A549 (cell line): ENCODE measurements around the gene PPIH. TPM values are rescaled to one million over a fixed set of nuclear protein-coding genes. Genes with fewer than 3 reads are reported as not detected.

Experiments
- ATAC-seq, 2 experiments: fragments of 200-7000 bp in 1 of 2; fragments of >200 bp in 1 of 2; cut with Nextera tagmentation in 1 of 2; cut with Tn5 transposase in 1 of 2; 3 replicates each; pipeline versions ENCODE4 v1.8.0 to v1.9.1; 2018 to 2020; ENCODE audit warnings: mild to moderate bottlenecking in 1 of 2, moderate library complexity in 1 of 2
- CTCF ChIA-PET: fragments of 300-600 bp; sonication (Branson Sonifier 250); formaldehyde crosslinking; extraction: SDS; loops from one replicate; lab custom pipeline; 2021; ENCODE audit warnings: antibody characterized with exemption, inconsistent platforms; lab: Yijun Ruan, JAX
- POLR2A ChIA-PET: fragments of 350-600 bp; formaldehyde crosslinking; extraction: SDS; loops from one replicate; lab custom pipeline; 2021; ENCODE audit warnings: antibody characterized with exemption, inconsistent platforms; lab: Yijun Ruan, JAX
- DNase-seq, 2 experiments: peaks; one replicate each; pipeline versions ENCODE4 v3.0.0 to v3.0.0-alpha.2; 2011 to 2016; ENCODE audit warnings: low read depth in 1 of 2, low spot score in 1 of 2
- FAIRE-seq: peaks from 2 replicates; lab custom pipeline; 2011; peaks lifted over from hg19 to GRCh38; lab: Jason Lieb, UNC
- H3K27ac ChIP-seq, 2 experiments: fragments of >200 bp; sonication (Bioruptor Twin); formaldehyde crosslinking; 3 replicates each; pipeline ENCODE4 v1.5.1; 2016 to 2017
- H3K4me1 ChIP-seq: fragments of >200 bp; sonication (Bioruptor Twin); formaldehyde crosslinking; 3 replicates; pipeline ENCODE4 v1.6.1; 2016
- H3K4me2 ChIP-seq: fragments of >200 bp; sonication (Bioruptor Twin); formaldehyde crosslinking; 3 replicates; pipeline ENCODE4 v1.6.1; 2016
- H3K4me3 ChIP-seq: fragments of >200 bp; sonication (Bioruptor Twin); formaldehyde crosslinking; 3 replicates; pipeline ENCODE4 v1.5.1; 2016
- H3K9me3 ChIP-seq: fragments of >200 bp; sonication (Bioruptor Twin); formaldehyde crosslinking; 3 replicates; pipeline ENCODE4 v1.6.1; 2016
- BHLHE40 ChIP-seq: IDR thresholded peaks from 2 replicates; pipeline ENCODE4 v1.6.1; 2012; ENCODE audit warnings: low read depth, low read length, inconsistent platforms
- CBX2 ChIP-seq: fragments of 200-600 bp; sonication (generic); IDR thresholded peaks from 2 replicates; pipeline ENCODE4 v1.6.1; 2016; ENCODE audit warnings: low read depth, mild to moderate bottlenecking, borderline replicate concordance
- CBX8 ChIP-seq: fragments of 200-600 bp; sonication (generic); IDR thresholded peaks from 2 replicates; pipeline ENCODE4 v1.6.1; 2016
- CHD4 ChIP-seq: fragments of 200-600 bp; sonication (generic); IDR thresholded peaks from 2 replicates; pipeline ENCODE4 v1.6.1; 2016; ENCODE audit warnings: antibody characterized with exemption, mild to moderate bottlenecking, borderline replicate concordance
- EHF ChIP-seq: fragments of 250-450 bp; sonication (Bioruptor Pico); IDR thresholded peaks from 2 replicates; pipeline ENCODE4 v1.5.0; 2020; ENCODE audit warnings: mild to moderate bottlenecking
- ELK1 ChIP-seq: fragments of 150-350 bp; IDR thresholded peaks from 2 replicates; pipeline ENCODE4 v1.6.1; 2014; ENCODE audit warnings: low read depth, mild to moderate bottlenecking, low read length
- FOSB ChIP-seq: fragments of 250-450 bp; sonication (Bioruptor Pico); IDR thresholded peaks from 2 replicates; pipeline ENCODE4 v1.5.0; 2020; ENCODE audit warnings: mild to moderate bottlenecking, moderate library complexity
- FOXS1 ChIP-seq: fragments of 250-450 bp; sonication (Bioruptor Pico); IDR thresholded peaks from 2 replicates; pipeline ENCODE4 v1.5.0; 2020; ENCODE audit warnings: mild to moderate bottlenecking, moderate library complexity
- GATA3 ChIP-seq: IDR thresholded peaks from 2 replicates; pipeline ENCODE4 v1.6.1; 2012; ENCODE audit warnings: borderline replicate concordance
- HDAC2 ChIP-seq: fragments of 200-600 bp; sonication (generic); IDR thresholded peaks from 2 replicates; pipeline ENCODE4 v1.6.1; 2016
- HES2 ChIP-seq: fragments of >200 bp; sonication (Bioruptor Twin); formaldehyde crosslinking; IDR thresholded peaks from 2 replicates; pipeline ENCODE4 v1.6.1; 2016
- HEYL ChIP-seq: fragments of 250-450 bp; sonication (Bioruptor Pico); IDR thresholded peaks from 2 replicates; pipeline ENCODE4 v1.8.0; 2021; ENCODE audit warnings: mild to moderate bottlenecking, moderate library complexity
- HOXB13 ChIP-seq: fragments of 250-450 bp; sonication (Bioruptor Pico); IDR thresholded peaks from 2 replicates; pipeline ENCODE4 v1.5.0; 2020; ENCODE audit warnings: low read depth, mild to moderate bottlenecking, moderate library complexity
- HOXB5 ChIP-seq: fragments of 250-450 bp; sonication (Bioruptor Pico); IDR thresholded peaks from 2 replicates; pipeline ENCODE4 v1.5.0; 2020; ENCODE audit warnings: mild to moderate bottlenecking, moderate library complexity
- JUNB ChIP-seq: fragments of >200 bp; sonication (Bioruptor Twin); formaldehyde crosslinking; IDR thresholded peaks from 2 replicates; pipeline ENCODE4 v1.6.1; 2016
- KDM5A ChIP-seq: fragments of 200-600 bp; sonication (generic); IDR thresholded peaks from 2 replicates; pipeline ENCODE4 v1.6.1; 2016; ENCODE audit warnings: antibody characterized with exemption, mild to moderate bottlenecking
- MAFK ChIP-seq: fragments of 450-650 bp; IDR thresholded peaks from 2 replicates; pipeline ENCODE4 v1.6.1; 2014; ENCODE audit not compliant: partially characterized antibody
- MYC ChIP-seq: IDR thresholded peaks from 2 replicates; pipeline ENCODE4 v1.6.1; 2012; ENCODE audit warnings: mild to moderate bottlenecking, inconsistent platforms, low read length, improper control_type of control experiment, borderline replicate concordance
- NFE2L2 ChIP-seq: fragments of 150-350 bp; conservative IDR thresholded peaks from 2 replicates; pipeline ENCODE4 v1.6.1; 2014; ENCODE audit warnings: low read length
- PHF8 ChIP-seq: fragments of 200-600 bp; sonication (generic); IDR thresholded peaks from 2 replicates; pipeline ENCODE4 v1.6.1; 2016; ENCODE audit warnings: low read depth, mild to moderate bottlenecking, antibody characterized with exemption, moderate library complexity, borderline replicate concordance
- RAD21 ChIP-seq, 2 experiments: fragments of >200 bp in 1 of 2; sonication (Bioruptor Twin) in 1 of 2; formaldehyde crosslinking in 1 of 2; IDR thresholded peaks in 1 of 2; conservative IDR thresholded peaks in 1 of 2; 2 replicates in 1 of 2; 3 replicates in 1 of 2; pipeline ENCODE4 v1.6.1; 2012 to 2018; ENCODE audit warnings: inconsistent platforms in 1 of 2
- RARB ChIP-seq: fragments of 250-450 bp; sonication (Bioruptor Pico); IDR thresholded peaks from 2 replicates; pipeline ENCODE4 v1.8.0; 2021; ENCODE audit warnings: mild to moderate bottlenecking, moderate library complexity
- RCOR1 ChIP-seq: fragments of 150-350 bp; IDR thresholded peaks from 2 replicates; pipeline ENCODE4 v1.6.1; 2014; ENCODE audit warnings: antibody characterized with exemption, low read length, low read depth
- SMC3 ChIP-seq: fragments of >200 bp; sonication (Bioruptor Twin); formaldehyde crosslinking; IDR thresholded peaks from 3 replicates; pipeline ENCODE4 v1.6.1; 2018; ENCODE audit warnings: inconsistent platforms
- SREBF2 ChIP-seq: fragments of 450-650 bp; IDR thresholded peaks from 2 replicates; pipeline ENCODE4 v1.6.1; 2014; ENCODE audit warnings: mild to moderate bottlenecking, moderate library complexity
- TP53 ChIP-seq: fragments of 250-450 bp; sonication (Bioruptor Pico); IDR thresholded peaks from 2 replicates; pipeline ENCODE4 v1.5.0; 2021; ENCODE audit warnings: mild to moderate bottlenecking, moderate library complexity
- ZFP36 ChIP-seq: fragments of 450-650 bp; IDR thresholded peaks from 2 replicates; pipeline ENCODE4 v1.6.1; 2014; ENCODE audit warnings: borderline replicate concordance; ENCODE audit not compliant: partially characterized antibody
- ZSCAN20 ChIP-seq: fragments of 250-450 bp; sonication (Bioruptor Pico); IDR thresholded peaks from 2 replicates; pipeline ENCODE4 v1.8.0; 2022; ENCODE audit warnings: mild to moderate bottlenecking, moderate library complexity
- WGBS: methylation state at CpG from one replicate; pipeline ENCODE4 v1.1.6; 2017; ENCODE audit errors: missing lambda C conversion rate; 5-methylcytosine and 5-hydroxymethylcytosine counted together
- polyA plus RNA-seq, 4 experiments: library from polyadenylated mRNA; depleted of rRNA in 3 of 4; stranded (reverse); fragments of >200 nt; fragmentation: RNase III in 1 of 4; extraction: RNeasy Plus Mini Kit Qiagen cat#74134 plus additional on column Dnase treatment in 1 of 4; gene quantifications; 2 replicates in 3 of 4; 3 replicates in 1 of 4; pipeline ENCODE4 v1.2.3, GENCODE V29; 2011 to 2017
- TF ChIP-seq, protein P1 (sequence below): fragments of 450-650 bp; IDR thresholded peaks from 2 replicates; pipeline ENCODE4 v1.6.1; 2014; ENCODE audit warnings: antibody characterized with exemption
- TF ChIP-seq, protein P2 (sequence below): fragments of 250-450 bp; sonication (Bioruptor Pico); IDR thresholded peaks from 2 replicates; pipeline ENCODE4 v1.5.0; 2021; ENCODE audit warnings: mild to moderate bottlenecking, moderate library complexity, borderline replicate concordance

Gene PPIH
- polyA plus RNA-seq, 2 of the 4 experiments (the other 2 are of a cell fraction), result 59.0 to 68.9 TPM

DNA sequence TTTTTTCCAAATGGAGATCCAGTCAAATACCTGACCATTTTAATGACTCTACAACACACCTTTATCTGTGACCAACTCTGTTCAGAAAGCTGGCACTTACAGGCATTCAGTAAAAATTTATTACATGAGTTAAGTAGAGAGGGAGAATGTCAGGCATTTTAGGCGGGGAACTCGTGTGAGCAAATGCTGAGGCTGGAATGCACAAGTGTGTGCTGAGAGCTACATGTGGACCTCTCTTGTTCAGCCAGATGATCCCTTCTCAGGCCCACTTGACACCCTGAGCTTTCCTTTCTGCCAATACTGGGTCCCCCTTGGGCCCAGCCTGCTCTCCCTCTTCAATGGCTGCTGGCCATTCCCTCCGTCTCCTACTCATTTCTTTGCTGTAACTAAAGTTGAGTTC lies 11.7 kb downstream of the PPIH start (continued):
- no peak for TF ChIP-seq SMC3
- no peak for TF ChIP-seq CHD4
- TF ChIP-seq, all 56 proteins: peak for 0

DNA sequence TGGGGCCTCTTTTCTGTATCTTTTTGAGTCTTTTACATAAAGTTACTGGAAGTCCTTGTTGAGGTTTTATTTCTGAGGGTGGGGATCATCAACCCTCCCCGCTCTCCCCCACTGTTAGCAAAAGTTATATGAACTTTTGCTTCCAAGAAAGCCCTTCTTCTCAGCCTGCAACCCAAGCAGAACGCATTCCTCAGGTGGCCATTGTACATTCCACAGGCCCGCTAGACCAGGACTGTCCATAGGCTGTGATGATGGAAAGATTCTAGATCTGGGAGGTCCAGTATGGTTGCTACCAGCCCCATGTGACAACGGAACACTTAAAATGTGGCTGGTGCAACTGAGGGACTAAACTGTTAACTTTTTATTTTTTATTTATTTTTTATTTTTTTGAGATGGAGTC lies 12.2 kb downstream of the PPIH start:
- no peaks in the 10 kb centered on the region for H3K9me3 ChIP-seq
- no peak for DNase-seq
- TF ChIP-seq HOXB13 (no peak), CBX2 (no peak), RARB (CRISPR knock-in tag) (no peak), BHLHE40 (no peak), RCOR1 (no peak), MYC (no peak), MAFK (no peak), ZSCAN20 (CRISPR knock-in tag) (no peak), GATA3 (no peak), FOXS1 (CRISPR knock-in tag) (no peak)
- TF ChIP-seq, protein P1, sequence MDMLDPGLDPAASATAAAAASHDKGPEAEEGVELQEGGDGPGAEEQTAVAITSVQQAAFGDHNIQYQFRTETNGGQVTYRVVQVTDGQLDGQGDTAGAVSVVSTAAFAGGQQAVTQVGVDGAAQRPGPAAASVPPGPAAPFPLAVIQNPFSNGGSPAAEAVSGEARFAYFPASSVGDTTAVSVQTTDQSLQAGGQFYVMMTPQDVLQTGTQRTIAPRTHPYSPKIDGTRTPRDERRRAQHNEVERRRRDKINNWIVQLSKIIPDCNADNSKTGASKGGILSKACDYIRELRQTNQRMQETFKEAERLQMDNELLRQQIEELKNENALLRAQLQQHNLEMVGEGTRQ, result no peak
- TF ChIP-seq, protein P2, sequence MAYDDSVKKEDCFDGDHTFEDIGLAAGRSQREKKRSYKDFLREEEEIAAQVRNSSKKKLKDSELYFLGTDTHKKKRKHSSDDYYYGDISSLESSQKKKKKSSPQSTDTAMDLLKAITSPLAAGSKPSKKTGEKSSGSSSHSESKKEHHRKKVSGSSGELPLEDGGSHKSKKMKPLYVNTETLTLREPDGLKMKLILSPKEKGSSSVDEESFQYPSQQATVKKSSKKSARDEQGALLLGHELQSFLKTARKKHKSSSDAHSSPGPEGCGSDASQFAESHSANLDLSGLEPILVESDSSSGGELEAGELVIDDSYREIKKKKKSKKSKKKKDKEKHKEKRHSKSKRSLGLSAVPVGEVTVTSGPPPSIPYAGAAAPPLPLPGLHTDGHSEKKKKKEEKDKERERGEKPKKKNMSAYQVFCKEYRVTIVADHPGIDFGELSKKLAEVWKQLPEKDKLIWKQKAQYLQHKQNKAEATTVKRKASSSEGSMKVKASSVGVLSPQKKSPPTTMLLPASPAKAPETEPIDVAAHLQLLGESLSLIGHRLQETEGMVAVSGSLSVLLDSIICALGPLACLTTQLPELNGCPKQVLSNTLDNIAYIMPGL (CRISPR knock-in tag), result no peak
- TF ChIP-seq, all 56 proteins: peak for 0
- no peak overlapping the region for H3K4me3 ChIP-seq
- CTCF ChIA-PET, result no interaction called here
- no peak overlapping the region for H3K27ac ChIP-seq
- POLR2A ChIA-PET, result no interaction called here
- ATAC-seq (no peak), FAIRE-seq (no peak)
- no peak overlapping the region for H3K4me2 ChIP-seq
- WGBS, result 93% methylated on average over 4 of the region's 4 CpGs
- no peaks in the 10 kb centered on the region for H3K4me1 ChIP-seq

GRCh38 chr1:42674214-42674613 lies 16.0 kb downstream of the PPIH start:
- no peaks in the 10 kb centered on the region for H3K9me3 ChIP-seq
- no peak for TF ChIP-seq RARB (CRISPR knock-in tag)
- TF ChIP-seq ZFP36, result no peak
- no peak for TF ChIP-seq HDAC2
- no peak for TF ChIP-seq HEYL (CRISPR knock-in tag)
- TF ChIP-seq HOXB5, result no peak
- no peak for TF ChIP-seq GATA3
- TF ChIP-seq HES2, result no peak
- TF ChIP-seq, protein P1, result no peak
- TF ChIP-seq NFE2L2, result no peak
- TF ChIP-seq SREBF2, result no peak
- no peak for TF ChIP-seq ELK1
- TF ChIP-seq JUNB, result no peak
- no peak for TF ChIP-seq FOSB (CRISPR knock-in tag)
- TF ChIP-seq RAD21 (conservative IDR thresholded peaks at IDR 0.05 in 1 of 2, IDR thresholded peaks at IDR 0.05 in 1 of 2), result no peak
- TF ChIP-seq EHF (CRISPR knock-in tag), result no peak
- TF ChIP-seq TP53 (CRISPR knock-in tag), result no peak
- no peak for TF ChIP-seq HOXB13
- no peak for TF ChIP-seq KDM5A
- TF ChIP-seq PHF8, result no peak
- no peak for TF ChIP-seq CBX8
- no peak overlapping the region for H3K27ac ChIP-seq
- H3K4me3 ChIP-seq, result no peak overlapping the region
- CTCF ChIA-PET, result no interaction called here
- ATAC-seq (no peak), FAIRE-seq (no peak), DNase-seq (no peak)
- POLR2A ChIA-PET, result no interaction called here
- no peak overlapping the region for H3K4me2 ChIP-seq
- no peaks in the 10 kb centered on the region for H3K4me1 ChIP-seq
